Neuron (in vitro differentiated cells): ENCODE measurements around the gene LARGE1.

Experiments used
- H2AFZ ChIP-seq: one replicate; pipeline ENCODE4 v1.6.1; 2013; ENCODE audit warnings: low read depth, mild to moderate bottlenecking, inconsistent platforms, low read length, moderate library complexity
- H3K27me3 ChIP-seq: one replicate; pipeline ENCODE4 v1.6.1; 2013; ENCODE audit warnings: low read length; ENCODE audit not compliant: insufficient read depth
- H3K36me3 ChIP-seq: one replicate; pipeline ENCODE4 v1.6.1; 2013; ENCODE audit warnings: low read length; ENCODE audit not compliant: insufficient read depth
- H3K4me1 ChIP-seq: one replicate; pipeline ENCODE4 v1.6.1; 2013; ENCODE audit warnings: low read length; ENCODE audit not compliant: insufficient read depth
- H3K4me3 ChIP-seq: 2 replicates; pipeline ENCODE4 v1.5.1; 2013; ENCODE audit warnings: mild to moderate bottlenecking, low read length, moderate library complexity
- H3K9me3 ChIP-seq: one replicate; pipeline ENCODE4 v1.6.1; 2013; ENCODE audit warnings: low read length

The LARGE1 gene

GRCh38 chr22:33873666-33874065 is 46.6 kb downstream of the LARGE1 start:
- H3K4me1 ChIP-seq, result peaks cover 26% of the 10 kb centered on the region
- no peak overlapping the region for H3K4me3 ChIP-seq
- no peaks in the 10 kb centered on the region for H3K9me3 ChIP-seq
- no peaks in the 10 kb centered on the region for H3K36me3 ChIP-seq
- no peaks in the 10 kb centered on the region for H3K27me3 ChIP-seq
- H2AFZ ChIP-seq, result no peak overlapping the region

- Histone ChIP-seq H3K36me3 (no peaks in the 10 kb centered on the region), H3K4me1 (peaks cover 26% of the 10 kb centered on the region), H3K9me3 (no peaks in the 10 kb centered on the region), H3K4me3 (no peak overlapping the region), H2AFZ (no peak overlapping the region), H3K27me3 (no peaks in the 10 kb centered on the region)
These were observed 47.1 kb downstream of the LARGE1 start for GRCh38 chr22:33873186-33873585.

- H2AFZ ChIP-seq, result no peak overlapping the region
- no peak overlapping the region for H3K4me3 ChIP-seq
- no peaks in the 10 kb centered on the region for H3K27me3 ChIP-seq
- H3K4me1 ChIP-seq, result peaks cover 26% of the 10 kb centered on the region
- H3K36me3 ChIP-seq, result no peaks in the 10 kb centered on the region
- H3K9me3 ChIP-seq, result no peaks in the 10 kb centered on the region
These were observed 48.3 kb downstream of the LARGE1 start for GRCh38 chr22:33871935-33872334.

- no peaks in the 10 kb centered on the region for H3K9me3 ChIP-seq
- no peaks in the 10 kb centered on the region for H3K27me3 ChIP-seq
- no peak overlapping the region for H3K4me3 ChIP-seq
- no peaks in the 10 kb centered on the region for H3K36me3 ChIP-seq
- no peak overlapping the region for H2AFZ ChIP-seq
- peaks cover 18% of the 10 kb centered on the region for H3K4me1 ChIP-seq
These were observed 50.3 kb downstream of the LARGE1 start for GRCh38 chr22:33869946-33870345.

GRCh38 chr22:33867971-33868370 is 52.3 kb downstream of the LARGE1 start:
- Histone ChIP-seq H3K27me3 (no peaks in the 10 kb centered on the region), H3K4me3 (no peak overlapping the region), H3K4me1 (peaks cover under 1% of the 10 kb centered on the region), H3K9me3 (no peaks in the 10 kb centered on the region), H3K36me3 (no peaks in the 10 kb centered on the region), H2AFZ (no peak overlapping the region)

GRCh38 chr22:33867118-33867866 is 53.0 kb downstream of the LARGE1 start:
- H3K9me3 ChIP-seq, result no peaks in the 10 kb centered on the region
- no peaks in the 10 kb centered on the region for H3K27me3 ChIP-seq
- no peaks in the 10 kb centered on the region for H3K4me1 ChIP-seq
- no peak overlapping the region for H2AFZ ChIP-seq
- no peaks in the 10 kb centered on the region for H3K36me3 ChIP-seq
- H3K4me3 ChIP-seq, result no peak overlapping the region

GRCh38 chr22:33866511-33866910 is 53.8 kb downstream of the LARGE1 start:
- no peaks in the 10 kb centered on the region for H3K9me3 ChIP-seq
- no peaks in the 10 kb centered on the region for H3K4me1 ChIP-seq
- no peaks in the 10 kb centered on the region for H3K36me3 ChIP-seq
- H2AFZ ChIP-seq, result no peak overlapping the region
- no peaks in the 10 kb centered on the region for H3K27me3 ChIP-seq
- H3K4me3 ChIP-seq, result no peak overlapping the region

- Histone ChIP-seq H3K4me1 (no peaks in the 10 kb centered on the region), H3K27me3 (no peaks in the 10 kb centered on the region), H3K9me3 (no peaks in the 10 kb centered on the region), H3K36me3 (no peaks in the 10 kb centered on the region), H2AFZ (no peak overlapping the region), H3K4me3 (no peak overlapping the region)
These were observed 54.3 kb downstream of the LARGE1 start for GRCh38 chr22:33865996-33866395.

- H3K4me3 ChIP-seq, result no peak overlapping the region
- no peaks in the 10 kb centered on the region for H3K36me3 ChIP-seq
- no peaks in the 10 kb centered on the region for H3K9me3 ChIP-seq
- no peak overlapping the region for H2AFZ ChIP-seq
- no peaks in the 10 kb centered on the region for H3K27me3 ChIP-seq
- H3K4me1 ChIP-seq, result no peaks in the 10 kb centered on the region
These were observed 55.0 kb downstream of the LARGE1 start for GRCh38 chr22:33865248-33865647.

GRCh38 chr22:33864723-33865130 is 55.5 kb downstream of the LARGE1 start:
- H3K27me3 ChIP-seq, result no peaks in the 10 kb centered on the region
- no peaks in the 10 kb centered on the region for H3K4me1 ChIP-seq
- H2AFZ ChIP-seq, result no peak overlapping the region
- no peak overlapping the region for H3K4me3 ChIP-seq
- H3K36me3 ChIP-seq, result no peaks in the 10 kb centered on the region
- no peaks in the 10 kb centered on the region for H3K9me3 ChIP-seq

- H3K4me1 ChIP-seq, result no peaks in the 10 kb centered on the region
- no peaks in the 10 kb centered on the region for H3K9me3 ChIP-seq
- H3K27me3 ChIP-seq, result no peaks in the 10 kb centered on the region
- no peak overlapping the region for H3K4me3 ChIP-seq
- H3K36me3 ChIP-seq, result no peaks in the 10 kb centered on the region
- H2AFZ ChIP-seq, result no peak overlapping the region
These were observed 58.9 kb downstream of the LARGE1 start for GRCh38 chr22:33861216-33861875.

- H3K4me1 ChIP-seq, result no peaks in the 10 kb centered on the region
- H2AFZ ChIP-seq, result no peak overlapping the region
- H3K4me3 ChIP-seq, result no peak overlapping the region
- H3K9me3 ChIP-seq, result no peaks in the 10 kb centered on the region
- no peaks in the 10 kb centered on the region for H3K36me3 ChIP-seq
- H3K27me3 ChIP-seq, result no peaks in the 10 kb centered on the region
These were observed 59.9 kb downstream of the LARGE1 start for GRCh38 chr22:33860386-33860785.

GRCh38 chr22:33859311-33859710 is 61.0 kb downstream of the LARGE1 start:
- Histone ChIP-seq H3K9me3 (no peaks in the 10 kb centered on the region), H3K27me3 (no peaks in the 10 kb centered on the region), H3K4me1 (peaks cover 4% of the 10 kb centered on the region), H3K4me3 (no peak overlapping the region), H3K36me3 (no peaks in the 10 kb centered on the region), H2AFZ (no peak overlapping the region)
